ENCODE measurements around the gene TOMM70. TPM values are rescaled to one million over a fixed set of nuclear protein-coding genes. Genes with fewer than 3 reads are reported as not detected.

TOMM70 gene
- polyA plus RNA-seq, 4 donors, result 16.2 to 72.0 (median 26.0) TPM

DNA sequence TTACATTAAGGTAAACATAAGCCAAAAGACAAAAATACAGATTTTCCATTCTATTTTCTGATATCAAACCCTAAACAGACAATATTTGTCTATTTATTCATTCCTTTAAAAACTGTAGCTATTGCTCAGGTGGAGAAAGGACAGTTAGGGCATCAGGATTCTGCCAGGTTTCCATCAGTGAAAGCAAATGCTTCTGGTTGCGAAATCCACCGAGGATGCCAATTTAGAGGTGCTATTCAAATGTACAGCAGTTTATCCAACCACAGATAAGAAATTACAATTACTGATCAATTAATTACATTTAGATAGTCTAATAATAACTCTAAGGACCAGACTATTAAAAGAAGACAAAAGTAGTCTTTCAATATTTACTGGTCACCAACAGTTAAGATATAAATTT, 3.9 kb downstream of the TOMM70 start:
- Histone ChIP-seq H3K4me1 (ENCODE audit: control insufficient read depth in 3 of 3, insufficient read depth in 2 of 3, low read depth in 1 of 3, low read length in 2 of 3) (peaks cover 0 to 12% (median 7%) of the 10 kb centered on the region in 3 donors), H3K4me3 (ENCODE audit: low read depth in 1 of 3, low read length in 3 of 3) (no peak overlapping the region), H3K27me3 (ENCODE audit: control insufficient read depth in 3 of 3, insufficient read depth in 3 of 3, low read length in 3 of 3) (no peaks in the 10 kb centered on the region), H3K36me3 (ENCODE audit: control insufficient read depth in 3 of 3, insufficient read depth in 2 of 3, low read depth in 1 of 3, low read length in 3 of 3) (peaks cover 0 to 4% (median 0%) of the 10 kb centered on the region in 3 donors), H3K9me3 (ENCODE audit: control insufficient read depth in 2 of 2, insufficient read depth in 1 of 2, low read depth in 1 of 2, low read length in 1 of 2) (no peaks in the 10 kb centered on the region), H3K27ac (ENCODE audit: low read depth in 1 of 3, low read length in 2 of 3) (peak overlapping the region in 1 of 3 donors; percentile 61)
- WGBS, 3 donors, result 50 to 73% (median 60%) methylated on average over 2 of the region's 2 CpGs
- FAIRE-seq, result no peak
- no peak for DNase-seq

DNA sequence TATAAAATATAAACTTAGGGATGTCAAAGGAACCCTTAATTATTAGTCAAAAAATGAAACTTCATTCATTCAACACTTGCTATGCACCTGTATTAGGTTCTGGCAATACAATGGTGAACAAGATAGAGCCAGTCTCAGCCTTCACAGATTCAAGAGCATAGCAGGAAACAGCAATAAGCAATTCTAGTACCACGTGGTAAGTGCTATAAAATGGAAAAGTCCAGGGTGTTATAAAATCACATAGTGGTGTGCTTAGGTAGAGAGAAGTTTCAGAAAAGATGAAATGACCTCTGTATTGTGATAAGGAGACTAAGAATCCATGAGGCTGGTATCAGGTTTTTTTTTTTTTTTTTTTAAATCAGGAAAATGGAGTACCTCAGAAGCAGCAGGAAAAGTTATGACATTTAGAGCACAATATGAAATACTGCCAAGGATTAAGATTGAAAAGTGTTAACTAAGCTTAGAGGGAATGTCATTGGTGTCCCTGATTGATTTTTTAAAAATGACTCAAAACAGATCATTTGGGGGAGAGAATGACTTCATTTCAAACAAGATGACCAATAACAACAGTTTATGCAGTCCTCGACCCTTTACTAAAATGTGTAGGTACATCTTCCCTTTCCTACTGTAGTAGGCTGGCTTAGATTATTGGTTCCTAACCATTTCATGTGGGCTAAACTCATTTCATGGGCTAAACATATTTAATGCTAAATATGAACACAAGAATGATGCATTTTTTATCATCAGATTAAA, 5.0 kb downstream of the TOMM70 start:
- H3K27ac ChIP-seq (ENCODE audit: low read depth in 1 of 3, low read length in 2 of 3), result peak overlapping the region in 1 of 3 donors; percentile 61
- H3K36me3 ChIP-seq (ENCODE audit: control insufficient read depth in 3 of 3, insufficient read depth in 2 of 3, low read depth in 1 of 3, low read length in 3 of 3), result peaks cover 0 to 4% (median 0%) of the 10 kb centered on the region in 3 donors
- H3K27me3 ChIP-seq (ENCODE audit: control insufficient read depth in 3 of 3, insufficient read depth in 3 of 3, low read length in 3 of 3), result no peaks in the 10 kb centered on the region
- FAIRE-seq (no peak), DNase-seq (peak; percentile 78 to 85)
- no peaks in the 10 kb centered on the region for H3K9me3 ChIP-seq (ENCODE audit: control insufficient read depth in 2 of 2, insufficient read depth in 1 of 2, low read depth in 1 of 2, low read length in 1 of 2)
- H3K4me3 ChIP-seq (ENCODE audit: low read depth in 1 of 3, low read length in 3 of 3), result no peak overlapping the region
- H3K4me1 ChIP-seq (ENCODE audit: control insufficient read depth in 3 of 3, insufficient read depth in 2 of 3, low read depth in 1 of 3, low read length in 2 of 3), result peaks cover 0 to 12% (median 7%) of the 10 kb centered on the region in 3 donors
- 40 to 52% (median 50%) methylated on average over 2 of the region's 2 CpGs for WGBS, 3 donors

DNA sequence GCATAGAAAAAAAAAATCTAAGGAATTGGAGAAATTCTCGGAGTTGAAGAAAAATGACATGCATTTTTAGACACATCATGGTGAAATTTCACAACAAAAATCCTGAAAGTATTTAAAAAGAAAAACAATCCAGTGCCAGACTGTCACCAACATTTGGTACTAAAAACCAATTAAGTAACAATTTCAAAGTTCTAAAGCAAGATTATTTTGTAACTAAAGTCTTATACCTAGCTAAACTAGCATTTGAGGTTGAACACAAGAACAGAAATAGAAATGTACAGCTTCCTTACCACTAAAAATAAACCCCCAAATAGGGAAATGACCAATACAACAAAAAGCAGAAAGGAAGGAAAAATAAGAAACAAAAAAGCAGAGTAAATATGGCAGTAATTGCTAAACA, 11.9 kb downstream of the TOMM70 start:
- Histone ChIP-seq H3K4me1 (ENCODE audit: control insufficient read depth in 3 of 3, insufficient read depth in 2 of 3, low read depth in 1 of 3, low read length in 2 of 3) (peaks cover 0 to 7% (median 2%) of the 10 kb centered on the region in 3 donors), H3K27ac (ENCODE audit: low read depth in 1 of 3, low read length in 2 of 3) (no peak overlapping the region), H3K36me3 (ENCODE audit: control insufficient read depth in 3 of 3, insufficient read depth in 2 of 3, low read depth in 1 of 3, low read length in 3 of 3) (peaks cover 0 to 12% (median 7%) of the 10 kb centered on the region in 3 donors), H3K4me3 (ENCODE audit: low read depth in 1 of 3, low read length in 3 of 3) (no peak overlapping the region), H3K9me3 (ENCODE audit: control insufficient read depth in 2 of 2, insufficient read depth in 1 of 2, low read depth in 1 of 2, low read length in 1 of 2) (no peaks in the 10 kb centered on the region), H3K27me3 (ENCODE audit: control insufficient read depth in 3 of 3, insufficient read depth in 3 of 3, low read length in 3 of 3) (no peaks in the 10 kb centered on the region)
- 90 to 97% (median 96%) methylated on average over 1 of the region's 1 CpG for WGBS, 3 donors
- DNase-seq (no peak), FAIRE-seq (no peak)

DNA sequence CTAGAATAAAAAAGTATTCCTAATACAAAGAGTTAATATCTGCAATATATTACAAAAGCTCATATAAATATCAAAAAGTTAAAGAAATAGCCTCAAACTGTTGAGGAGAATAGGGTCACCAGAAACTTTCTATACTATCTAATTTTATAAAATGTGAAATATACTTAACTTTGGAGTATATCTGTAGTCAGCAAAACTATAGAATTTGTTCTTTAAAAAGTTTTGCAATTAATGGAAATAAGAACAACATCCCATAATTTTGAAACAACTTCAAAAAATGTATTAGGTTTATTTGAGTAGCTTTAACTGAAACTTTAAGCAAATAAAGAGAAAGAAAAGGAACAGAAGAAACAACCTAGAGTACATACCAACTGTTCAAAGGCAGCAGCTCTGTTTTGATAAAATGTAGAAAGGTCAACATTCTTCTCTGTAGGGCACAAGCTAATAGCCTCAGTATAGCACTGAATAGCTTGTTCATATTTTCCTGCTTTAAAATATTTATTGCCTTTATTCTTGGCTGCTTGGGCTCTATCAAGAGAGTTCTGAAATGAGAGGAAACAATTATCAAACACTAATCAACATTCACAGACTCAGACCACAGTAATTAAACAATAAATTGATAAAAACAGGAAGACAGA, 14.3 kb downstream of the TOMM70 start:
- DNase-seq, result peak; percentile 44 to 58
- Histone ChIP-seq H3K27ac (ENCODE audit: low read depth in 1 of 3, low read length in 2 of 3) (peak overlapping the region in 1 of 3 donors; percentile 36), H3K9me3 (ENCODE audit: control insufficient read depth in 2 of 2, insufficient read depth in 1 of 2, low read depth in 1 of 2, low read length in 1 of 2) (no peaks in the 10 kb centered on the region), H3K27me3 (ENCODE audit: control insufficient read depth in 3 of 3, insufficient read depth in 3 of 3, low read length in 3 of 3) (no peaks in the 10 kb centered on the region), H3K4me3 (ENCODE audit: low read depth in 1 of 3, low read length in 3 of 3) (no peak overlapping the region), H3K36me3 (ENCODE audit: control insufficient read depth in 3 of 3, insufficient read depth in 2 of 3, low read depth in 1 of 3, low read length in 3 of 3) (peaks cover 2 to 16% (median 13%) of the 10 kb centered on the region in 3 donors), H3K4me1 (ENCODE audit: control insufficient read depth in 3 of 3, insufficient read depth in 2 of 3, low read depth in 1 of 3, low read length in 2 of 3) (peaks cover 0 to 7% (median 2%) of the 10 kb centered on the region in 3 donors)
- peak; percentile 15 for FAIRE-seq

DNA sequence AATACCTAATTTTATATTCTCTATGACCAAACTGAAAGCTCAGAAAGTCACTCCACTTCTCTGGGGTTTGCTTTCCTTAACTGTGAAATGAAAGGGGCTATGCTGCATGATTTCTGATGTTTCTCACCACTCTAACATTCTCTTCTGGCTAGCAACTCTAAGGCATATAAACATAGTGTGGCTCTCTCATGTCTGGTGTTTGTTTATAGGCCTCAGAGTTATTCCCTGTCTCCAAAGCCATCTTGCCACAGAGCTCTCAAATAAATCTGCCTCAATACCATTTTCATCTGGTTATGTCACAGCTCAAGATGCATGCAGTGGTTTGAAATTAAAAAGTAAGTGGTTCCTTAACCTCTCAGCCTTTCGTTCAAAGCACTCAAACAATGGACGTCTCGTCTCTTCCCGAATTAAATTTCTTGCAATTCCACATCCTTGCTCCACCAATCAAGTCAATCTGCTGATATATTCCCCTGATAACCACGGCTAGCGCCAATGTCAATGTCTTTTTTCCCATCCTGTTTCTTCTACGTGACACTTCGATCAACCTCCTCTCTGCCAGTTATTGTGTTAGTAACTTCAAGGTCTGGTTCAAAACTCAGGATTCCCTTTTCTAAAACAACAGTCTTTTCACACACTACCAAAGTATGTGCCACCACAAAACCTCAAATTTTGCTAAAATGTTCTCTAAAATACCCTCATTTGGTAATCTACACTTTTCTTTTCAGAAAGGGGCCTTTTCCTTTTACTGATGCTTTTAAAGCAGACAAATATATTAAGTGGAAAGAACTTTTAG, 16.0 kb downstream of the TOMM70 start:
- FAIRE-seq, result no peak
- Histone ChIP-seq H3K4me1 (ENCODE audit: control insufficient read depth in 3 of 3, insufficient read depth in 2 of 3, low read depth in 1 of 3, low read length in 2 of 3) (peaks cover 0 to 7% (median 2%) of the 10 kb centered on the region in 3 donors), H3K27me3 (ENCODE audit: control insufficient read depth in 3 of 3, insufficient read depth in 3 of 3, low read length in 3 of 3) (no peaks in the 10 kb centered on the region), H3K9me3 (ENCODE audit: control insufficient read depth in 2 of 2, insufficient read depth in 1 of 2, low read depth in 1 of 2, low read length in 1 of 2) (no peaks in the 10 kb centered on the region), H3K27ac (ENCODE audit: low read depth in 1 of 3, low read length in 2 of 3) (peak overlapping the region in 1 of 3 donors; percentile 16), H3K4me3 (ENCODE audit: low read depth in 1 of 3, low read length in 3 of 3) (no peak overlapping the region), H3K36me3 (ENCODE audit: control insufficient read depth in 3 of 3, insufficient read depth in 2 of 3, low read depth in 1 of 3, low read length in 3 of 3) (peaks cover 5 to 20% (median 14%) of the 10 kb centered on the region in 3 donors)
- DNase-seq, result no peak
- WGBS, 3 donors, result 81 to 91% (median 91%) methylated on average over 8 of the region's 8 CpGs

DNA sequence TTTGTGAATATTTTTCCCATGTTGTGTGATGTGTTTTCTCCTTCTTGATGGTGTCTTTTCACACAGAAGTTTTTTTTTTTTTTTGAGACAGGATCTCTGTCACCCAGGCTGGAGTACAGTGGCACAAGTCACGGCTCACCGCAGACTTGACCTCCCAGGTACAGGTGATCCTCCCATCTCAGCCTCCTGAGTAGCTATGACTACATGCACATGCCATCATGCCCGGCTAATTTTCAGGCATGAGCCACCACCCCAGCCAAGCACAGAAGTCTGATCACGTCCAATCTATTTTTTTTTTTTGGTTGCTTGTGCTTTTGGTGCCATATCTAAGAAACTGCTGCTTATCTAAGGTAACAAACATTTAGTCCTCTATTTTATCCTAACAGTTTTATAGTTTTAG, 24.6 kb downstream of the TOMM70 start:
- Histone ChIP-seq H3K36me3 (ENCODE audit: control insufficient read depth in 3 of 3, insufficient read depth in 2 of 3, low read depth in 1 of 3, low read length in 3 of 3) (peaks cover 10 to 27% (median 19%) of the 10 kb centered on the region in 3 donors), H3K27me3 (ENCODE audit: control insufficient read depth in 3 of 3, insufficient read depth in 3 of 3, low read length in 3 of 3) (no peaks in the 10 kb centered on the region), H3K4me3 (ENCODE audit: low read depth in 1 of 3, low read length in 3 of 3) (no peak overlapping the region), H3K27ac (ENCODE audit: low read depth in 1 of 3, low read length in 2 of 3) (no peak overlapping the region), H3K4me1 (ENCODE audit: control insufficient read depth in 3 of 3, insufficient read depth in 2 of 3, low read depth in 1 of 3, low read length in 2 of 3) (no peaks in the 10 kb centered on the region), H3K9me3 (ENCODE audit: control insufficient read depth in 2 of 2, insufficient read depth in 1 of 2, low read depth in 1 of 2, low read length in 1 of 2) (no peaks in the 10 kb centered on the region)
- FAIRE-seq (no peak), DNase-seq (no peak)
- WGBS, 3 donors, result 95 to 99% (median 97%) methylated on average over 4 of the region's 4 CpGs

DNA sequence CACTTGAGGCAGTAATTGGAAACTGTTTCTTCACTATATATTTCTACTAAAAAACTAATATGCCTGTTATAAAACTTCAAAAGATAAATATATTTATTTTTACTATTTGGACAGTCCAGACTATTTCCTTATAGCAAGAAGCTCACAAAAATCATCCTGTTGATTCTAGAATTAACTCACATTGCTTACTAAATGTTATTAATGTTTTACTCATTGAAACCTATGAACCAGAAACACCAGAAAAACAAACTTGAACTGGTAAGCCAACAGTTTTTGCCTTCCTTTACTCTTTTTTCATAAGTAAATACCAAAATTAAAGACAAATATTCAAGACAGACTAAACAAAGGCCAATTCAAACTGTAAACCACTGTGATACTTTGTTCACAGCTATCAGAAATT, 26.4 kb downstream of the TOMM70 start:
- FAIRE-seq (no peak), DNase-seq (no peak)
- no peak overlapping the region for H3K4me3 ChIP-seq (ENCODE audit: low read depth in 1 of 3, low read length in 3 of 3)
- H3K27me3 ChIP-seq (ENCODE audit: control insufficient read depth in 3 of 3, insufficient read depth in 3 of 3, low read length in 3 of 3), result no peaks in the 10 kb centered on the region
- H3K36me3 ChIP-seq (ENCODE audit: control insufficient read depth in 3 of 3, insufficient read depth in 2 of 3, low read depth in 1 of 3, low read length in 3 of 3), result peaks cover 9 to 27% (median 13%) of the 10 kb centered on the region in 3 donors
- H3K9me3 ChIP-seq (ENCODE audit: control insufficient read depth in 2 of 2, insufficient read depth in 1 of 2, low read depth in 1 of 2, low read length in 1 of 2), result no peaks in the 10 kb centered on the region
- no peaks in the 10 kb centered on the region for H3K4me1 ChIP-seq (ENCODE audit: control insufficient read depth in 3 of 3, insufficient read depth in 2 of 3, low read depth in 1 of 3, low read length in 2 of 3)
- H3K27ac ChIP-seq (ENCODE audit: low read depth in 1 of 3, low read length in 2 of 3), result no peak overlapping the region

DNA sequence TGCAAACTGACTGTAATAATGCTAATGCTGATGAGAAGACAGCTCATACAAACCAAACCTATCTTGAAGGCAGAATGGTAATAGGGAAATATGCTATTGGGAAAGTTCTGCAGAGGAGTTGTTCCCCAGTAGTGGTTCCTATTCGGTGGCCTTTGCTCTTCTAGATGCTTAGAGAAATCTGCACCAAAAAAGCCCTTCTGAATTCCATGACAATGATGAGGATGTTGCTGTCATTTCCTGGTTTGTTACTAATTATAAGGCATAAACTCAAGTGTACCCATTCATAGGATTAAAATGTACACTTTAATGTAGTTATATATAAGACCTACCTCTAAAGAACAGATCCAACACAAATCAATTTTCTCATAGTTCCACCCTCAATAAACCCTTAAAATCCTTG, 30.1 kb downstream of the TOMM70 start:
- Histone ChIP-seq H3K36me3 (ENCODE audit: control insufficient read depth in 3 of 3, insufficient read depth in 2 of 3, low read depth in 1 of 3, low read length in 3 of 3) (peaks cover 9 to 23% (median 15%) of the 10 kb centered on the region in 3 donors), H3K4me1 (ENCODE audit: control insufficient read depth in 3 of 3, insufficient read depth in 2 of 3, low read depth in 1 of 3, low read length in 2 of 3) (no peaks in the 10 kb centered on the region), H3K27ac (ENCODE audit: low read depth in 1 of 3, low read length in 2 of 3) (no peak overlapping the region), H3K27me3 (ENCODE audit: control insufficient read depth in 3 of 3, insufficient read depth in 3 of 3, low read length in 3 of 3) (no peaks in the 10 kb centered on the region), H3K9me3 (ENCODE audit: control insufficient read depth in 2 of 2, insufficient read depth in 1 of 2, low read depth in 1 of 2, low read length in 1 of 2) (no peaks in the 10 kb centered on the region), H3K4me3 (ENCODE audit: low read depth in 1 of 3, low read length in 3 of 3) (no peak overlapping the region)
- DNase-seq (no peak), FAIRE-seq (no peak)
- 96 to 100% (median 97%) methylated on average over 1 of the region's 1 CpG for WGBS, 3 donors

All from small intestine (tissue), 7 donors.